Activated CD4-positive, alpha-beta T cell treated with anti-CD3 and anti-CD28 coated beads, Interleukin-10, Interleukin-2, amounts not matched to agents 100 ng/mL and 50 ng/mL, durations not matched to agents 16 hours and 8 hours (primary cell): Measurements from ENCODE around the gene SHISA4.
"Not testable (repeated sequence)": the region's sequence is repeated elsewhere in the genome, so short reads cannot be mapped to it uniquely, and the experiment has no call there.

ENCODE experiments used
- DNase-seq: peaks from one replicate; pipeline ENCODE4 v3.0.0-alpha.2; 2020

The SHISA4 gene

DNA sequence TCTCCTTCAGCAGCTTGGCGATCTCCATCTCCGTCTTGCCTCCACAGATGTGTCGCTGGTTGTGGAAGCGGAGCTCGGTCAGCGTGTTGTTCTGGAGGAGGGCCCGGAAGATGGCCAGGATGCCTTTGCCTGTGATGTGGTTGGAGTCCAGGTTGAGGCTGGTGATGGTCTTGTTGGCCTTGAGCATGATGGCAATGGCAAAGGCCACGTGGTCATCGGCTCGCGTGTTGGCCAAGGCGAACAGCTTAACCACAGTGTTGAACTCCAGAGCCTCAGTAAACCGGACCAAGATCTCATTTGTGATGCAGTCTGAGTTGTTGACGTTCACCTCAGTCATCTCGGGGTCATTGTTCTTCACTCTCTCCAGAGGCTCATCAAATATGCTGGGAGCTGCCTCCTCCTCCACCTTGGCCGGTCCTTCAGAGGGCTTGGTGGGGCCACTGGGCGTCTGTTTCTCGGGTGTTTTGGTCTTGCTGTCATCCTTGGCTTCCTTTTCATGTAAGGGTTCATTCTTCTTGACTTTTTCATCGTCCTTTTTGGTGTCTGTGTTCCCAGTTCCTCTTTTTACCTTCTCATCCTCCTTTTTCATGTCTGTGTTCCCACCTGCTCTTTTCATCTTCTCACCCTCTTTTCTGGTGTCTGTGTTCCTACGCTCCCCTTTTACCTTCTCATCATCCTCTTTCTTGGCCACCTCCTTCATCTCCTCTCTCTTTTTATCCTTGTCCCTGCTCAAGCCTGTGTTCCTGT lies 11.2 kb downstream of the SHISA4 start:
- no peak for DNase-seq

DNA sequence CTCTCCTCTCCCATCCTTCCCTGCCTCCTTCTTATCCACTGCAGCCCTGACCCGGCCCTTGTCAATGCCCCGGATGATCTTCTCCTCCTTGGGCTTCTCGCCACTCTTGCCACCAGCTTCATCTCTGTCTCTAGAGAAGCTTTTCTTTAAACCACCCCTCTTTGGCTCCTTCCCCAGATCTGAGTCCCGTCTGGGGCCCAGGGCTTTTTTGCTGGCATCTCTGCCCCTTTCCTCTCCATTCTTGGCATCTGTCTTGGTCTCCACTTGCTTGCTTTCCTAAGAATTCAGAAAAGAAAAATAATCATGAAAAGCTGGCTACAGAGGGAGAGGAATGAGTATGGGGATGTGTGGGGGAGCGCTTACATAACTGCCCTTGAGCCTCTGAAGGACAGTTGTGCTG lies 11.8 kb downstream of the SHISA4 start:
- no peak for DNase-seq

DNA sequence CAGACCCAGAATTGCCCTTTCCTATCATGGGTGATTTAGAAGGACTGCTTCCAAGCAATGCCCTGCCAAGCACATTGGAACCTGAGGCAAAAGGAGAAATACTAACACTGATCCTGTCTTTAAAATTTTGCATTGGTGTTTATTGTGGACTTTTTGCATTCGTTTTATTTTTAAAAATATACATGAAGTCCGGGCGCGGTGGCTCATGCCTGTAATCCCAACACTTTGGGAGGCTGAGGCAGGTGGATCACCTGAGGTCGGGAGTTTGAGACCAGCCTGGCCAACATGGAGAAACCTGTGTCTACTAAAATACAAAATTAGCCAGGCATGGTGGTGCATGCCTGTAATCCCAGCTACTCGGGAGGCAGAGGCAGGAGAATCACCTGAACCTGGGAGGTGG lies 12.3 kb downstream of the SHISA4 start:
- DNase-seq = not testable (repeated sequence)

DNA sequence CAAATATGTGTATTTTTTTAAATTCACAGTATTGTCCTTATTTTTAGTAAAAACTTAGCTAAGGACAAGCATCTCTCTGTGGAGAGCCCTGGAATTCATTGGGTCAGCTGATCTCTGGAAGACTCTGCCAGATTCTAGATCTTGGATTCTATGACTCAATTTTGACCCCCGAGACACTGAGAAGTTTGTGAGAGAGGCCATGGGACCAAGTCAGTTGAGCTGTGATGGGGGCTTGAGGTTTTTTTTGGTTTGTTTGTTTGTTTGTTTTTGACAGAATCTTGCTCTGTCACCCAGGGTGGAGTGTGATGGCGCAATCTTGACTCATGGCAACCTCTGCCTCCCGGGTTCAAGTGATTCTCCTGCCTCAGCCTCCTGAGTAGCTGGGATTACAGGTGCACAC lies 13.5 kb downstream of the SHISA4 start:
- DNase-seq = no peak

DNA sequence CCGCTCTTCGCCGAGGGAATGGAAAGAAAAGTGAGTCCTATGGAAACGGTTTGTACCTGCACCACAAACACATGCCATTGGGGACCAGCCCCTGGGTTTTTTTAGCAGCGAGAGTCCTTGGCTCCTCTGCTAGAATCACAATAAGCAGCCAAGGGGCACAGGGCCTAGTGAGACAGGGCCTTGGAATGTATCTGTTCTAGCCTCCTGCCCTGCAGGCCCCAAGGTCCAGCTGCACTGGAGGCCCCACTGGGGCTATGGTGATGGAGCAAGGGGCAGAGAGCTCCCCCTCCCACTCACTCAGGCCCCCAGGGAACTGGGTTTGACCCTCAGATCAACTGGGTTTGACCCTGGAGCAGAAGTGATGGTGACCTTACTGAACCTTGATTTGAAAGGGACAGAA lies 14.4 kb downstream of the SHISA4 start:
- DNase-seq = no peak

DNA sequence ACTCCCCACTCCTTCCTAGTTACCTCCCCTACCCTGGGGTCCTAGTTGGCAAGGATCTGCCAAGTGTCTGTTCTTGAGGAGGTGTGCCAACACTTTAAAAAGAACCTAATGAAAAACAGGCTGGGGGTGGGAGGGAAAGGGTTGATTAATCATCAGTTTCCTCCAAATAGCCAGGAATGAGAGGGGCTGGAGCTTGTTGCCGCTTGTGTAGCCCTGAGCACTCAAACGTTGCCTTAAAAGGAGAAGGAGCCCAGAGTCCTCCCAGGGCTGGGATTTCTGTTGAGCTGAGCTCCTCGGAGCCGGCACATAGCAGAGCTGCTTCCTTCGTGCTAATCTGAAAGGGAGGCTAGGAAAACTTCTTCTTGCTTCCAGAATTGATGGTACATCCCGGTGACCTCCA lies 15.9 kb downstream of the SHISA4 start:
- DNase-seq = no peak

DNA sequence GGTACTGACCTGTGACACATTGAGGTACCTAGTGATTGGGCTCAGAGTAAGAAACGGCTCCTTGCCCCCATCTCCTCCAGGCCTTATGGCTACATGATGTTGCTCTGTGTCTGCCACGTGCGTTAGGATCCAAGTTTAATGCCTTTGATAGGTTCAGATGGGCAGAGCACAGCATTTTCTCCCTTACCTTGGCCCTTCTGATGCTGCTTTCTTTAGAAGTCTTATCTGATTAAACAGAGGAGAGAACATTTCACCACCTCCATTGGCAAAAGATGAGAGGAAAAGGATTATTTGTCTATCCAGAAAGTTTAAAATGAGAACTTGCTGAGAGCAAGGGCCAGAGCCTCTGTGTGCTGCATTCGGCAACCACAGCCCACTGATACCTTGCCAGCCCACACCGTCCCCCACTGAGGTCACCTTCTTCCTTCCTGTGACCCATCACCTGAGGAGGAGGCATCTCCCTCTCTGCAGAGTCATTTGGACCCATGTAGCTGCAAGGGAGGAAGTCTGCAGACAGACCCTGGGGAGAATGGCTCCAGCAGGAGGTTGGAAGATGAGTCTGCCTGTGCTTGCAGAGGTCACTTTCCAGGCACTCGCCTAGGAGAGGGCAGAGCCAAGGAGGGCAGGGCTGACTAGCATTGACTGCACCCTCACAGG lies 16.7 kb downstream of the SHISA4 start:
- DNase-seq = peak; percentile 17

DNA sequence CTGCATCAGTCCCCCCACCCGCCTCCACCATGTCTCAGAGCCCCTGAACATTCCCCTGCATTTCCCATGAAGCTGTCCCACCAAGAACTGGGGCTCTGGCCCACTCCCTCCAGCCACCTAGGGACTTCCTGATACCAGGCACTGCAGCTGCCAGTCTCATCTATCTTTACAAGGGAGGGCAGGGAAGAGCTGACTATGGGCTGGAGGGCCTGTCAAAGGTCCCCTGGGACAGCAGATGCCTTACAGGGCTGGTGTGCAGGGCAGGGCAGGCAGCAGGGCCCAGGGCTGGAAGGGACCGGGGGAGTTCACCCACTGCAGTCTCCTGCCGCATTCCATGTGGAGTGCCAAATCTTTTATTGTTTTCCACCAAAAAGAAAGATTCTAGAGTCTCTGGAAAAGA lies 17.6 kb downstream of the SHISA4 start:
- DNase-seq = no peak

DNA sequence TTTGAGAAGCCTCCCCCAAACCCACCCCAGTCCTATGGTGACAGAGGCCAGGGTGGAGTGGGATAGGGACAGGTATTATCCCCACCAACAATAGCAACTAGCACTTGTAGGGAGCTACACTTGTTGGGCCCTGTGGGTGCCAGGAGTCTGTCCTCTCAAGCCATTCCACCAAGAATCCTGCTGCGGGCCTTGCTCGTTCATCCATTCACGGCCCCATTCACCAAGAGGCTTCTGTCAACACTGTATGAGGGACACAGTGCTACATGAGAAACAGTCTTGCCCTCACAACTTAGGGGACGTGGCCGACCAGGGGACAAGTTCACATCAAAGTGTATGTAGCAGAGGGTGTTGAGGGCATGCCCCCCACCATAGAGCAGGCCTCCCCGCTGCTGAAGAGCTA lies 18.9 kb downstream of the SHISA4 start:
- DNase-seq = no peak

DNA sequence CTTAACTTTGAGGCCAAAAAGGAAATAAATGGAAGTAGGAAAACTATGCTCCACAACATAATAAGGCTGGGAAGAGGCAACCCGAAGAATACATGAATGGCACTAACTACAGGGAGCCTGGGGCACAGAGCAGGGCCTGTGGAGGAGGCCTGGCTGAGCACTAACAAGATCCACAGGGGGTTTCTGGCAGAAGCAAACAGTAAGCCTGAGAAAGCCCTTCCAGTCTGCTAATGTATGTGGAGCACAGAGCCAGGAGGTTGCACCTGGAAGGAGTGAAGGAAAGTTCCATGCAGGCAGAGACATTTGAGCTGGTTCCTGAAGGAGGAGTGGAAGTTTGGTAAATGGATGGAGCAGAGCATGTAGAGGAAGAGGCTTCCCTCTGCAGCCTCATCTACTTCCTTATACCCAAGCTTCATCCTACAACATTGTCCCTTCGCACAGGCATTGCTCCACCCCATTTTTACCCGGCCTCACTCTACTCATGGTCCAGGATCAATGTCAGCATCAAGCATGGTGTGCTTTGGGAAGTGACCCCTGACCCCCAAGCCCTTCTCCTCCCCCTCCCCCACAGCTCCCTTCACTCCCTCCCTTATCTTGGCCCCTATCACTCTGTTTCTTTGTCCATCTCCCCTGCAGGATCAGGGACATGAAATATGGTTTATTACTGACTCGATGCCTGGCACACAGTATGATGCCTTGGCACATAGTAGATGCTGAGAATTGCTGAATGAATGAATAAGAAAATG lies 23.3 kb downstream of the SHISA4 start:
- no peak for DNase-seq

DNA sequence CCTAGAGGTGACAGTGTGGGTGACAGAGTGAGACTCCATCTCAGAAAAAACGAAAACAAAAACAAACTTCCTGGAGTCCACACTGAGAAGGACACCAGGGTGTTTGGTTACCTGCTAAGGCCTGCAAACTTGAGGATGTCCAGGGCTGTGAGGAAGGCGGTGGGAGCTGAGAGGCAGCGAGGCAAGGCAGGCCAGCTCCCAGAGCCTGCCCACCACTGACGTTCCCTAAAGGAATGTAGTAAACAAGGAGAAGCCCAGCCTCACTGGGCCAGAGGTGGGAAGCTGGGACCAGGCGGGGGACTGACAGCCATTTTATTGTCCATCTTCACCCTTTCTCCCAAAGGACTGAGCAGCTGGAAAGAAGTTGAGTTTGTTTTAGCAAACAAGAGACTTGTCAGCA lies 24.1 kb downstream of the SHISA4 start:
- DNase-seq = no peak

DNA sequence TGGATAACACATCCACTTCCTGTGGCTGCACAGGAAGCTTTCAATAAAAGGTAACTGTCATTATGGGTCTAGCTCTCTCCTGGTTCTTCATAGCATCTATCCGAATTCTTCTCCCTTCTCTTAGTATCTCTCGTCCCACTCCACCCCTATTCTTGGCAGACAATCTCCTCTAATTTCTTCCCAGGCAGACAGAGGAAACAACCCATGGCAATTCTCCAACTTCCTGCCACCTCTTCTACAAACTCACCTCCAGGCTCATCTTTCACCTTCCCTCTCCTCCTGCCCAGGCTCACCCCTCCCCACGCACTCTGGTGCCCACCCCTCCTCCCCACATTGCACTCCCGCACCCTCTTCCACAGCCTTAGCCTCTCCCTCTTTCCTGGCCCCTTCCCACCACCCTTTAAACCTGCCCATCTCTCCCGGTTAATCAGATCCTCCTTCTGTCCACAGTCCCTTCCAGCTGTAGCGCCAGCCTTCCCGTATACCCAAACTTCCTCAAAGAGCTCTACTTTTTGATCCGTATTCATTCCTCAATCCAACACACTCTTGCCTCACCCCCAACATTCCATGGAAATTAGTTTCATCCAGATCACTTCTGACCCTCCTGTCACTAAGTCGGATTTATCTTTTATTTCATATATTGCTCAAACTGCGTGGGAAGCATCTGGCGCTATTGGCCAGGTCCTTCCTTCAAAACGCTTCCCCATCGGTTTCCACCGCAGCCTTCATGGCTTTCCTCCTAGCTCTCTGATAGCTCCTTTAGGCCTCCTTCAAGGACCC lies 25.9 kb downstream of the SHISA4 start:
- no peak for DNase-seq

DNA sequence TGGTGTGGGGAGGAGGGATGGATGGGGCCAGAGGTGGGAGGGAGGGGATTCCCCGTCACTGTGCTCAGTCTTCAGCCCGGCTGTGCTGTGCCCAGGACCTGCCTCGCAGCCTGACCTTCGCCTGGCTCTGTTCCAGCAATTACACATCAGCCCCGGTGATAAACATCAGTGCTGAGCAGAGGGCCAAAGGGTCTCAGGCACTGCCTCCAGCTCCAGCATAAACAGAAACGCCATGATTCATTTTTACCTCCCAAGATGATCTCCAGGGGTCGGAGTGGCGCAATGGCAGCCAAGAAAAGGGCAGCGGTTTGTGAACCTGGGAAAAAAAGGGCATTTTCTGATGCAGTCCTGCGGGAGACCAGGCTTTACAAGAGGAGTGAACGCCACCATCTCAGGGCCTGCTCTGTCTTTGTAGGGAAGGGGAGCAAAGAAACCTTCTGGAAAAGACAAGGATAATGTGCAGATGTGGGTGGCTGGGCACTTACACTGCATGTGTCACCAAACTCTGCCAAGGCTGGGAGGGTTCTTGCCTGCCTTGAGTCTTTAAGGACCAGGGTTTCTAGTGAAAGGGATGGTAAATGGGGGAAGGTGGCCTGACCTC lies 28.1 kb downstream of the SHISA4 start:
- DNase-seq = no peak

DNA sequence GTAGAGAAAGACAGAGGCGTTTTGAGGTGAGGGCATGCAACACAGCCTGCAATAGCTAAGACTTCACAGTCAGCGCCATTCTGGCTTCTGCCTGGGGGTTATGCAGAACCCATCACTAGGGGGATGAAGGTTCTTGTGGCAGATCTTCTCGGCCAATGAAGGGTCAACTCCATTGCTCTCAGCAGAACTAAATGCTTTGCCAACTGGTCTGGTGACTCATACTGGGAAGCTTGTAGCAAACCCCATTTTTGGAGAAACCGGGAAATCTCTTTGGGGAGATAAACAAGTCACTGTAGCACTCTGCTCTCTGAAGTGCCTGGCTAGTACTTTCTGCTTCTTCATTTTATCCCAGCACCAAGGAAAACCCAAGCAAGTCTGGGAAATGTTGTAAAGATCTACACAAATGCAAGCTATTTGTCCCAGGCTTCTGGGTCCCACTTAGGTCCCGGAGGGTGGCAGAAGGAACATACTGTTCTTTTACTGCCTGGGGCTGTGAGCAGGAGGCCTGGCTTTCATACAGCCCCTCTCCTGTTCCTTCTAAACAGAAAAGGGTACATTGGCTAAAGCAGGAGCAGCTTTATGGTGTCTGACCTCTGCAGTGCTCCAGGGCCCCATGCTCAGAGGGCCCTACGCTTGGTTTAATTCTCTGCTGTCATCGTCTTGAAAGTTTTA lies 28.8 kb downstream of the SHISA4 start:
- DNase-seq = no peak

DNA sequence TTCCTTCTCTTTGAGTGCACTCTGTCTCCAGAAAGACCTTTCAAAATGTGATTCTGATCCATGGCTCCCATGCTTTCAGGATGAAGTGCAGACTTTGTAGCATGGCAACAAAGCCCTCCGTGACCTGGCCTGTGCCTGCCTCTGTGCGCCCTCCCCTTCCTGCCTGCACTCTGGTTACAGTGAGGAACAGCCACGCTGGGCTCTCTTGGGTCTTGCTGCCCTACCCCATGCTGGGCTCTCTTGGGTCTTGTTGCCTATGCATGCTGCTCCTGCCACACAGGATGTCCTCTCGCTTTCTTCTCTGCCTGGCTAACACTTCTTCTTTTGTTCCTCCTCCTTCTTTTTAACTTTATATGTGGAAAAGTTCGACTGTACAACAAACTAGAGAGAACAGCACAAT lies 29.6 kb downstream of the SHISA4 start:
- no peak for DNase-seq

DNA sequence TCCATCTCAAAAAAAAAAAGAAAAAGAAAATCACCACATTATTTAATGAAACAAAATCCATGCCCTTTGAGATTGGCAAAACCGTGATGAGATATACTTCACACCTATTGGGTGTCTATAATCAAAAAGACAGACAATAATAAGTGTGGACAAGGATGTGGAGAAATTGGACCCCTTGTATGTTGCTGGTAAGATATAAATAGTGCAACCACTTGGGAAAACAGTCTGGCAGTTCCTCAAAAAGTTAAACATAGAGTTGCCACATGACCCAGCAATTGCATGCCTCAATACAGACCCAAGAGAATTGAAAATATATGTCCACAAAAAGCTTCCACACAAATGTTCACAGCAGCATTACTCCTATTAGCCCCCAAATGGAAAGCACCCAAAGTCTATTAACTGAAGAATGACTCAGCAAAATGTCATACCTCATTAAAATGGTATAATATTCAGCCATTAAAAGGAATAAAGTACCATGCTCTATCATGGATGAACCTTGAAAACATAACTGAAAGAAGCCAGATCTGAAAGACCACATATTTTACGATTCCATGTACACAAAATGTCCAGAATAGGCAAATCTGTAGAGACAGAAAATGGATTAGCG lies 33.4 kb downstream of the SHISA4 start:
- no peak for DNase-seq

DNA sequence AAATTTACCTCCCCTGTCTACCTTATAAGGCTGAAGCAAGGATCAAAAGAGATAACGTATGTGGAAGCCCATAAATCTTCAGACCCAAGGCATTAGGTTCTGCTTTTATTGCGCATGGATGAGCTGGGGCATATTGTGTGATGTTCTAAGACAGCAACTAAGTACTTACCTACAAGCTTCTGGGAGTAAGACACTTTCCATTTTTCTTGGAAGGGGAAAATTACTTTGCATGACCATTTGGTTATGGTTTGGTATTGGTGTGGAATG lies 36.5 kb downstream of the SHISA4 start:
- DNase-seq = no peak

DNA sequence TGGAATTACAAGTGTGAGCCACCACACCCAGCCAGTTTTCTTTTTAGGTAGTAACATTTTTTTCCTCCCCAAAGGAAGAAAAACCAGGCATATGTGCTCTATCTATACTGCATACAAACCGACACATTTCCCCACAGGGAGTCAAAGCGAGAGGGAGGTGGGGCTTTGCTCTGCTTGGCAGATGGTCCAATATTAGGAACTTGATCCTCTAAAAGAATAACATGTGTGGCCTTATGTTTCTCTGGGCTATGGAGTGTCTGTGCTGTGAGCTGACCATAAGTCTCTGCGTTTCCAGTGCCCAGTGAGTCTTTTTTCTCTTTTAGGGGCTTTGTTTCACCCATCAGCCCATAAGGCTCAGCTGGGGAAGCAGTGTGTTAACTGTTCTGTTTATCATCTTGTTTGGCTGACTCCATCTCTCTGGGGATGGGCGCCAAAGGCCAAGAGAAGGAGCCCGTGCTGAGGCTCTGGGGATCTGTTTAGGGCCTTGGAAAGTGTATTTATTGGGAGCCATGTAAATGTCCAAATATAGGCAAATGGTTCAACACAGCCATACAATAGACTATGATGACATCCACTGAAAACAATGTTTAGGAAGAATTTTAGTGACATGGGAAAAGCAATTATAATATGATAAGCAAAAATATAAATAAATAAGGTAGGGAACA lies 37.4 kb downstream of the SHISA4 start:
- DNase-seq = no peak

DNA sequence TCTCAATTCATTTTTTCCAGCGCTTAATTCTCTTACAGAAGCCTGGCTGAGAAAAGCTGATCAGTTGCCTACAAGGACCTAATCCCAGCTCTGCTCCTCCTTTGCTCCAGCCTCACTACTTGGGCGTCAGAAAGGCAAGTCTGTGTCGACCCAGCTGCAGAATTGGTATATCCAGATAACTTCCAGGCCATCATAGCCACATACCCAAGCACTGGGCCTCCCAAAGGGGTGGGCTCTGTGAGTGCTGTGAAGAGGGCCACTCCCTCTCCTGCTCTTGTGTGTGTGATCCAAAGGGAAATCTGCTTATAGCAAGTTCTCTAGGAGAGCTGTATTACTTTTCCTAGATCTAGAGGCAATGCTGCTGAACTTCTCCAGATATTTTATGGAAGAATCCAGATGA lies 39.6 kb downstream of the SHISA4 start:
- no peak for DNase-seq

DNA sequence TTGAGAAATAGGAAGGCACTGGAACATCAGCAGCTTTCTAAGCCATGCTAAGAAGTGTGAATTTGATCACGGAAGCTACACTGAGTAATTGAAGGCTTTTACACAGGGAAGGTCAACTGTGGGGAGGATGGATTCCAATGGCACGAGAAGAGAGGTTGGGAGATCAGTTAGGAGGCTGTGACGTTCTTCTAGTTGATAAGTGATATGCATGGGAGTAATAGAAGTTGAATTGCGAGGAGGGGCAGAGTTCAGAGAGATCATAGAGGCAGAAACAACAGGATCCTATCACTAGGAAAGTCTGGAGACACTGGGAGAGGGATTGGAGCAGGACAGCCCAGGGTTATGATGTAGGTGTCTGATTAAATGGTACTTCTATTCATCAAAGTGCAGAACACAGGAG lies 41.4 kb downstream of the SHISA4 start:
- no peak for DNase-seq

DNA sequence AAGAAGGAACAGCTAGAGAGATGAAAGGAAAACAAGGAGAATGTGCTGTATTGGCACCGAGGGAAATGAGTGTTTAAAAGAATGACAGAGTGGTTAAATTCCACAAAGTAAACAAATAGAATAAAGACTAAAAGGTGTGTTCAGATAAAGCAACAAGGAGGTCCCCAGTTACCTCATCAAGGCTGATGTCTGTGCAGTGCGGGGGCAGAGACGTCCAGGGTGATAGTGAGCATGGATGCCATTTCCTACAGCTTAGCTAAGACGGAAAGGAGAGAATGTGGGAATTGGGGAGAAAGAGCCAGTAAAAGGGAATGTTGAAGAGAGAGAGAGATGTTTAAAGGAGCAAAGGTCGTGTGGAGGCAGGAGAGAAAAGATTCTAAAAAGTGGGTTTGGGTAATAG lies 42.1 kb downstream of the SHISA4 start:
- no peak for DNase-seq
